HG03108 (cell line): ENCODE data around the gene GFRA4.

Source experiments
- ATAC-seq: cut with Tn5 transposase; IDR thresholded peaks from one replicate; pipeline ENCODE4 v1.9.1; 2021; ENCODE audit warnings: moderate library complexity; ENCODE audit not compliant: unreplicated experiment

Gene GFRA4

GRCh38 chr20:3655131-3655405, 8.1 kb downstream of the GFRA4 start:
- no peak for ATAC-seq

- no peak for ATAC-seq
Observed at GRCh38 chr20:3654326-3655130, 8.7 kb downstream of the GFRA4 start.

GRCh38 chr20:3653921-3654320, 9.3 kb downstream of the GFRA4 start:
- no peak for ATAC-seq

GRCh38 chr20:3652676-3653596, 10.3 kb downstream of the GFRA4 start:
- no peak for ATAC-seq

DNA sequence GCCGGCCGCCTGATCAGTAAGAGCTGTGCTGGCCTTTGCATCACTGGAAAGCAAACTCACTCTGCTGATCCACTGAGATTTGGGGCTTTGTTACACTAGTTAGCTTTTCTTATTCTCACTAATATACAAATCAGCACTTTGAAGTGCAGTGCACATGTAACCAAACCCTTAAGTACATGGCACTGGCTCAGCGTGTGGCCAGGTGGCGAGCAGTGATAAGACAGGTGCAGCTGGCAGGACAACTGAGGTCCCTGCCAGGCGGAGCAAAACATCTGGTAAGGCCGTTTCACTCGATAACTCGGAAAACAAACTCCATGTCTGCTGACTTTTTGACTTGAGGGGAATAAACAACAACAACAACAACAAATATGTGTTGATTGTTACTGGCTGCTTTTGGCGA, 11.0 kb downstream of the GFRA4 start:
- ATAC-seq: no peak

- ATAC-seq: no peak
Observed at GRCh38 chr20:3651204-3651962, 11.8 kb downstream of the GFRA4 start.

DNA sequence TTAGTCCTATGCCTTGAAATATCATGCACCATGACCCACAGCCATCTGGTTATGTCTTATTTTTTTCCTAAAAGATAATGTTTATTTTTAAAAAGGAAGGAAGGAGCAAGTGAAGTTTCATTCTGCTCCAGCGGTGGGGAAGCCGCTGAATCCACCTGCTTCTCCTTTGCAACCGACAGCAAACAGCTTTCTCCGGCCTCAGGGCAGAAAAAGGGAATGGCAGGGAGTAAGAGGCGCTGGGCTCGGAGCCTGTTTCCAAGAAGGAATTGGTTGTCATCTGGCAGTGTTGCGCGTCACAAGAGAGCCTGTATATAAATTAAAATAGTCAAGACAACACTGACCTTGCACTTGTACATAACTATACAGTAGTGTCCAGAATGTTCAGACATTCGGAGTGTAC, 14.2 kb downstream of the GFRA4 start:
- ATAC-seq: no peak

GRCh38 chr20:3647473-3647872, 15.7 kb downstream of the GFRA4 start:
- ATAC-seq: no peak

DNA sequence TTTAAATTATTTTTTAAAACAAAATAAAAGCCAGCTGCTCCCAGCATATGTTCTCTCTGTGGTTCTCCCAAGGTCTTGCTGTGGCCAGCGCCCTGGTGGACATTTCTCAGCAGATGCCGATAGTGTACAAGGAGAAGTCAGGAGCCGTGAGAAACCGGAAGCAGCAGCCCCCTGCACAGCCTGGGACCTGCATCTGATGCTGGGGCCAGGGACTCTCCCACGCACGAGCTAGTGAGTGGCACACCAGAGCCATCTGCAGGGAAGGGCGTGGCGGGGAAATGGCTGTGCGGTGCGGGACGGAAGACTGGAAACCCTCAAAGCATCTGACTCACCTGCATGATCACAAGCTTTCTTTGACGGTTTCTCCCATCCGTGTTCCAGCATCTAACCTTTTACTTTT, 16.5 kb downstream of the GFRA4 start:
- no peak for ATAC-seq

DNA sequence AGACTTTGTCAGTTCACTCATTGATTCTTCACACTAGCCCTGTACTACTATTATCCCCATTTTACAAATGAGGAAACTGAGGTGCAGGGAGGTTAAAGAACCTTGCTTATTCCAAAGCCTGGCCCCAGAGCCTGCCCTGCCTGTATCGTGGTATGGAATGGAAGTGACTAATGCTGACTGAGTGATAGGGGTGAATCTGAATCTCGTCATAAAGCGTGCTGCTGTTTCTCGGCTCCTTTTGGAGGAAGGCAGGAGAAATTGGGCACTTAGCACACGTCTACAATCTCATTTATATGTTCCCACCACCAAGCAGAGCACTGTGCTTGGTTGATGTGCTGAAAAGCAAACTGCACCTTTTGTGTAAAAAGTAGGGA, 17.1 kb downstream of the GFRA4 start:
- no peak for ATAC-seq

DNA sequence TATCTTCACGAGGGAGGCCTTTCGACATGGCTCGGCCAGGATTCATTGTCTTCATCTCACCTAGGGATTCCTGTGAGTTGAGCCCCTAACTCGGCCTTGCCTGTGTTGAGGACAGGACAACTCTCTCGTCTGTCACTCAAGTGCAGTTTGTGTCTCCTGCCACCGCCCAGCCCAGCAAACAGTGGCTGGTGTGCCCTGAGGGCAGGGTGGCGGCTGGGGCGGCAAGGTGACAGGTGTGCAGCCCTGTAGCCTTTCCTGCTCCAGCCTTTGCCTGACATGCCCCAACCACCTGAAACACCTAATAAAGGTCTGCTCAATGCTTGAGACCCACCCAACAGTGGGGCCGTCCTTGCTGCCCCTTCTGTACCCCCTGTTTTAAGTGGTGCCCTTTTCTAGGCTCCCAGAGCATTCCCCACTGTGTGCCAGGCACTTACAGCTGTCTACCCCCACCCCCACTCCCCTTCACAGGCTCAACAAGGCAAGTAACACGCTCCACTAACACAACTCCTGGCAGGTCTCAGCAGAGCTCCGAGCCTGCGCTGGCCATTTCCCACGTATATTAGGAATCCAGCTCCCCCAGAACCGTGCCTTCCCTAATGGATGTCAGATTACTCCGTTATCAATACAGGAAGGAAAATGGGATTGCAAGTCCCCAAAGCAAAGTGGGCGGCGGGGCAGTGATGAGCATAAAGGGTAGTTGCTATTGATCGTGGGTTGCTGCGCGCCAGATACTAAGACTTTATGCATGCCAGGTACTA, 17.7 kb downstream of the GFRA4 start:
- no peak for ATAC-seq

- ATAC-seq: no peak
Observed at GRCh38 chr20:3640259-3640658, 22.9 kb downstream of the GFRA4 start.

GRCh38 chr20:3635346-3635745, 27.9 kb downstream of the GFRA4 start:
- no peak for ATAC-seq

- ATAC-seq: no peak
Observed at GRCh38 chr20:3633913-3634478, 29.2 kb downstream of the GFRA4 start.

DNA sequence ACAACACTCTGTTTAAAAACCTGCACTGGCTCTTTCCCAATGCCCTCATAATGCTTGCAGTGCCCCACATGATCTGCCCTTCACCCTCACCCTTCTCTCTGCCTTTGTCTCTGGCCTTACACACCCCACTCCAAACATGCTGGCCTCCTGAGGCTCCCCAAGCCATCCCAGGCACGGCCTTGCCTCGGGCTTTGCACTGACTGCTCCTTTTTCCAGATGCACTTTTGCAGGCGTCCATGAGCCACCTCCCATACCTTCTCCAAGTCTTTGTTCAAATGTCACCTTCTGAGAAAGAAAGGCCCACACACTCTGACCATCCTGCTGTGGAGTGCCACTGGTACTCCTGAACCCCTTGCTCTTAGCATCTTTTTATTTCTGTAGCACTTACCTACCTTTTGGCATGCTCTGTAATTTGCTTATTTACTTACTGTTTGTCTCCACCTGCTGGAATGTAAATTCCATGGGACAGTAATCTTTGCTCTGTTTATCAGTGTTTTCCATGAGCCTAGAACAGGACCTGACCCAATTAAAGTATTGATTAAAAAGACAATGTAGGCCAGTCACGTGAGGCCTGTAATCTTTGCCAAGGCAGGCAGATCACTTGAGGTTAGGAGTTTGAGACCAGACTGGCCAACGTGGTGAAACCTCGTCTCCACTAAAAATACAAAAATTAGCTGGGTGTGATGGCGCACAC, 30.7 kb downstream of the GFRA4 start:
- no peak for ATAC-seq

- no peak for ATAC-seq
Observed at GRCh38 chr20:3631534-3631933, 31.7 kb downstream of the GFRA4 start.

DNA sequence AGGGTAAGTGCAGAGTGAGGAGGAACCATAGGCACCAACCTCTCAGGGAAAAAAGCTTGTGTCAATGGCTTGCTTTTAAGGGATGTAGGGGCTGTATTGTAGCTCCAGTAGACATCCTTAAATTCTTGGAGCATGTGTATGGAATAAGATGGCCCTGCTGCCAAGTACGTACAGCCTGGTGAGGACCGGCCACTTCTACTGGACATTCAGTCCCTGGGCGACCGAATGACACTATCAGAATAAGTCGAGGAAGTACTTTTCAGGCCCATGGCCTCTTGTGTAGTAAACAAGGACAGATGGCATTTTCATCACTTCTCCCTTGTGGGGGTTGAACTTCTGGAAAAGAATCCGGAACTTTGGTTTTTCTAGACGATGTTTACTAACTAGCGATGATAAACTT, 32.8 kb downstream of the GFRA4 start:
- no peak for ATAC-seq

DNA sequence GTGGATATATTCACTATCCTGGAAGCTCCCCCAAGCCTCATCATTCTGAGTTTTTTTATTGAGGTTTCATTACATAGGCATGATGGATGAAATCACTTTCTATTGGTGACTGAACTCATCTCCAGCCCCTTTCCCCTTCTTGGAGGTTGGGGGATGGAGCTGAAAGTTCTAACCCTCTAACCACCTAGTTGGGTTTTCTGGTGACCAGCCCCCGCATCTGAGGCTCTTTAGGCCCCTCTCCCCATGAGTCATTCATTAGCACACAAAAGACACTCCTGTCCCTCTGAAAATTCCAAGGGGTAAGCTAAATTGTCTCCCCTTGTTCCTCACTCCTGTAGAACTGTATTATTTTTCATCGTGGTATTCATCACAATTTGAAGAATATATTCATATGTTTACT, 33.3 kb downstream of the GFRA4 start:
- ATAC-seq: no peak

DNA sequence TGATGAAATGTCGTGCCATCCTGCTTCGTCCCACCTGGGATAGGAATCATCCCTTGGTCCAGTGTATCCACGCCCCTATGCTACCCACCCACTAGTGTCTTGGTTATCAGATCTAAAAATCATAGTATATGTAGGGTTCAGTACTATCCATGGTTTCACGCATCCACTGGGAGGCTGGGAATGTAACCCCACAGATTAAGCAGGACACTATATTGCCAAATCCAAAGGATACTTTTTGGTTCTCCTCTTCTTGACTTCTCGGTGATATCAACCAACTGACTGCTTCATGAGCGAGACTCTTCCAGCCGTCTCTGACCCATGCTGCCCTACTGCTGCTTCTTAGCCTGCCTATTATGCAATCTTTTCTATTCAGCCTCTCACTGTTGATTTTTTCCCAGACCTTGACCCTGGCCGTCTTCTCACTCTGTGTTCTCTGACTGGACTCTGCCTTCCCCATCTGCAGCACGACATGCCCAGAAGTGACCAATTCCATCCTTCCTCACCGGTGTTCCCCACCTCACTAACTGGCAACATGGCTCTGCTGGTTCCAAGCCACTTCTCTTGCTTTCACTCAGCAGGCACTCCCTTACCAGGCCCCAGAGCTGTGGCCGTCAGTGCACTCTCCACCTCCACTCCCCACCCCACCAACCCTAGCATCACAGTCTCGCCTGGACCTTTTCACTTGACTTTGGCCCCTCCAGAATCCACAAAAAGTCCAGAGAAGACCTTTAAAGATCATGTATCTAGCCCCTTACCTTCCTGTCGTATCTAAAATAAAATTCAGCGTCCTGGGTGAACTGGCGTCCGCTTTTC, 34.5 kb downstream of the GFRA4 start:
- no peak for ATAC-seq
